ENCODE measurements around the gene MRPS7. TPM values are rescaled to one million over a fixed set of nuclear protein-coding genes. Genes with fewer than 3 reads are reported as not detected.

MRPS7 gene
- total RNA-seq, 1 donor from 2014 or later = 83.5 TPM

DNA sequence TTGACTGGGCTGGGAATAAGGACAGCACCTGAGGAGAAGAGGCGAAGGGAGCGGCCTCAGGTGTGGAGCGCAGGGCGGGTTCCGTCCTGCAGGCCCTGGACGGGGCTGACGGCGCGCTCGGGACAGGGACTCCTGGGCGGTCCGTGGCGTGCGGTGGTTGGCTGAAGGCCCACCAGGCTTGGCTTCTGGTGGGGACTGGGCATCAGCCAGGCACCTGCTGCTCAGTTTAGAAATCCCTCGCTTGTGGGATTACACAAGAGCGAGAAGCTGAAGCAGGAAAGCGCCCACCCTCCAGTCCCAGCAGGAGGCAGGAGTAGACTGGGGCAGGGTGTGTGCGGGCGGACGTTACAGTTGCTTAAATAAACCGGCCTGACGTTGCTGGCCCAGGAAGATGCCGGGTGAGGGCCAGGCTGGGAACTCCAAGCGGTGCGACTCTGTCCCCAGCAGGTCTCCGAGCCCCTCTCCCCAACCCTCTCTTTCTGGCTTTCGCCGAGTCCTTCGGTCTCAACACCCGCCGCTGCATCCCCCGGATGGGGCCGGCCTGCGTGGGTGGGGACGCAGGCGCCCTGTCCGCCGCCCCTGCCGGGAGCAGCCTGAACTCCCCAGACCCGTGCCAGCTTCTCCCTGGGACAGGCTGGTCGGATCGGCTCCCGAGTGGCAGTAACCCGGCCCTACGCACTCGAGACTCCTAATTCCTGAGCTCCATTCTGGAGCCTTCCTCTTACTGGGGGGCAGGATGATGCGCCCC is 8.7 kb downstream of the MRPS7 start:
- FAIRE-seq (no peak), DNase-seq (ENCODE audit: low read depth) (peak; percentile 71)
- TF ChIP-seq, protein P1, sequence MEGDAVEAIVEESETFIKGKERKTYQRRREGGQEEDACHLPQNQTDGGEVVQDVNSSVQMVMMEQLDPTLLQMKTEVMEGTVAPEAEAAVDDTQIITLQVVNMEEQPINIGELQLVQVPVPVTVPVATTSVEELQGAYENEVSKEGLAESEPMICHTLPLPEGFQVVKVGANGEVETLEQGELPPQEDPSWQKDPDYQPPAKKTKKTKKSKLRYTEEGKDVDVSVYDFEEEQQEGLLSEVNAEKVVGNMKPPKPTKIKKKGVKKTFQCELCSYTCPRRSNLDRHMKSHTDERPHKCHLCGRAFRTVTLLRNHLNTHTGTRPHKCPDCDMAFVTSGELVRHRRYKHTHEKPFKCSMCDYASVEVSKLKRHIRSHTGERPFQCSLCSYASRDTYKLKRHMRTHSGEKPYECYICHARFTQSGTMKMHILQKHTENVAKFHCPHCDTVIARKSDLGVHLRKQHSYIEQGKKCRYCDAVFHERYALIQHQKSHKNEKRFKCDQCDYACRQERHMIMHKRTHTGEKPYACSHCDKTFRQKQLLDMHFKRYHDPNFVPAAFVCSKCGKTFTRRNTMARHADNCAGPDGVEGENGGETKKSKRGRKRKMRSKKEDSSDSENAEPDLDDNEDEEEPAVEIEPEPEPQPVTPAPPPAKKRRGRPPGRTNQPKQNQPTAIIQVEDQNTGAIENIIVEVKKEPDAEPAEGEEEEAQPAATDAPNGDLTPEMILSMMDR (IDR thresholded peaks at IDR 0.05; ENCODE audit: insufficient read depth, low read length, severe bottlenecking) = peak; percentile 66
- Histone ChIP-seq H3K4me3 (ENCODE audit: low read depth, low read length) (peak overlapping the region; percentile 83), H3K27me3 (ENCODE audit: control insufficient read depth, insufficient read depth, low read length) (no peaks in the 10 kb centered on the region), H3K36me3 (ENCODE audit: control insufficient read depth, insufficient read depth, low read length) (peaks cover 19% of the 10 kb centered on the region)

DNA sequence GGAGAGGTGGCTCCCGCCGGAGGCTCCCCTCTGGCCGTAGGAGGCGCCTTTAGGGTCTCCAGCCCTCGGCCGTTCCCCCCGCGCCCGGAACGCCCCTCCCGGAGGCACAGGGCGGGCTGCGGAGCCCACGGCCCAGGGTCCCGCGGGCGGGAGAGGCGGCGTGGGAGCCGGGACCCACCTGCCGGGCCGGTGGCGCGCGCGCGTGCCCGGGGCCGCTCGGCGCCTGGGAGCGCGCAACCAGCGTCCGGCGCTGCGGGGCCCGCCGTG is 9.2 kb downstream of the MRPS7 start, which contains the start of gene MIF4GD:
Gene MIF4GD (minus strand): TSS at position 266 of the 267 bp plus-strand sequence. CDS start 1,036 bp downstream, outside the sequence.
- Histone ChIP-seq H3K27me3 (ENCODE audit: control insufficient read depth, insufficient read depth, low read length) (no peaks in the 10 kb centered on the region), H3K4me3 (ENCODE audit: low read depth, low read length) (peak within 1 kb of the TSS; percentile 88), H3K36me3 (ENCODE audit: control insufficient read depth, insufficient read depth, low read length) (peaks cover 15% of the 10 kb centered on the region)
- TF ChIP-seq, protein P1 (IDR thresholded peaks at IDR 0.05; ENCODE audit: insufficient read depth, low read length, severe bottlenecking) = no peak
- DNase-seq (ENCODE audit: low read depth) (no peak), FAIRE-seq (no peak)

DNA sequence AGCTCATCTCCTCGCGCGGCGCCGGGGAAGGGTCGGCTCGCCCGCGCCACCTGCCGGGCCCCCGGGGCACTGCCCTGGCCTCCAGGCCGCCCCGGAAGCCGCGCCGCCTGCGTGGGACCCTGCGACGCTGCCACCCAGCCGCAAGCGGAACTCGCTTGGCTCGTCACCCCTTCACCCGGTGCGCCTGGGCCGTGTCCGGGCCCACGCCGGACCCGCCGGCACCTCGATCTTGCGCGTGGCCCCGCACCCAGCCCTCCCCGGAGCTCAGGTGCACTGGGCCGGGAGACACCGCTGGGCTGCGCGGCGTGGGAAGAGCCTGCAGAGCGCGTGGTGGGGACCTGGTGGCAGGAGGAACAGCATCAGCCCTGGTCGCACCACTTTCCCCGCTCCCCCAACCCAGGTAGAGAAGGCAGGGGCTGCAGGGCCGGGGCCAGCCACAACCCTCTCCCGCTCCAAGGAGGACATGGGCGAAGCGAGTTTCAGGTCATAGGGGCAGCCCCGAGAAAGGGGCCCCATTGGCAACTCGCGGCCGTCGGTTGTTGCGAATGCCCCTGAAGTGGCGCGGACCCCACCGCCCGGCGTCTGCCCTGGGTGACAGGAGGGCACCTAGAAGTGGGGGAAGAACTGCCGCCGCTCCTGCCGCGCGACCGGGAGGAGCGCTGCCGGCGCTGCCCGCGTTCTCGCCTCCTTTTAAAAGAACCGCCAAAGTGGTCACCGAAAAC is 9.7 kb downstream of the MRPS7 start:
- FAIRE-seq (no peak), DNase-seq (ENCODE audit: low read depth) (peak; percentile 29)
- Histone ChIP-seq H3K36me3 (ENCODE audit: control insufficient read depth, insufficient read depth, low read length) (peaks cover 12% of the 10 kb centered on the region), H3K27me3 (ENCODE audit: control insufficient read depth, insufficient read depth, low read length) (no peaks in the 10 kb centered on the region), H3K4me3 (ENCODE audit: low read depth, low read length) (peak overlapping the region; percentile 88)
- TF ChIP-seq, protein P1 (IDR thresholded peaks at IDR 0.05; ENCODE audit: insufficient read depth, low read length, severe bottlenecking) = peak; percentile 50

DNA sequence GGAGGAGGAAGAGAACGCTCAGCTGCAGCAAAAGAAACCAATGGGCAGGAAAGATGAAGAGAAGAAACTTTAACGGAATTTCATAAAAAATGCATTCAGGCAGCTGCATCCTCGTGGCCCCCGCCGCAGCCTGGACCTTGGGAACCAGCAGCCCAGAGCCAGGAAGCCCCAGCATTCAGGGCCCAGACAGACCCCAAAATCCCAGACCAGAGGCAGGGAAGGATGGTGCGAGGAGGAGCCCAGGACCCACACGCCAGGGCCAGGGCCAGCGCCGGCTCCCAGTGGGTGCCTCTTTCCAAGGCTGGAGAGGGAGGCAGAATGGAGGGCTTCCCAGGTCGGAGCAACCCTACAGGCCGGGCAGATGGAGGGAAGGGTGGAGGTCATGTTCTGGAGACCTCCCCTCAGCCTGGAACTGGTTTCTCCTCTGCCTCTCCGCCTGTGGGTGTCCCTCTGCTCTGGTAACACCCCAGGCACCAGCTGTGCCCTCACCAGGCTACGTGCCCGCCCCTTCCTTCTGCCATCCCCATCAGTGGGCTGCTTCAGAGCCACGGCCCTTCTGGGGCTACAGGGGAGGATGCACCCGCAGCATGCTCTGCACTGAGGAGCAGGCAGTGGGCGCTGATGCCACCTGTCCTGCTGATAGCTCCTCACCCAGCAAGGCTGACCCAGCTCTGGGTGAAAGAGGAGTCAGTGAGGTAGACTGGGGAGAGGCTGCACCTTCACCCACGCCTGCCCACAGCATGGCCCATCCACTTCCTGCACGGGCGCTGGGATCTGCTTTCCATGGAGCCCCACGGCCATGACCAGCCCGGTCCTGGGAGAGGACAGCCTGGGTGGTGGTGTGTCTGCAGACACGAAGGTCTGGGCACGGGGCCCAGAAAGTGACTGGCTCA is 10.5 kb downstream of the MRPS7 start:
- DNase-seq (ENCODE audit: low read depth) (no peak), FAIRE-seq (no peak)
- H3K4me3 ChIP-seq (ENCODE audit: low read depth, low read length) = peak overlapping the region; percentile 88
- peaks cover 7% of the 10 kb centered on the region for H3K36me3 ChIP-seq (ENCODE audit: control insufficient read depth, insufficient read depth, low read length)
- no peaks in the 10 kb centered on the region for H3K27me3 ChIP-seq (ENCODE audit: control insufficient read depth, insufficient read depth, low read length)
- TF ChIP-seq, protein P1 (IDR thresholded peaks at IDR 0.05; ENCODE audit: insufficient read depth, low read length, severe bottlenecking) = no peak

DNA sequence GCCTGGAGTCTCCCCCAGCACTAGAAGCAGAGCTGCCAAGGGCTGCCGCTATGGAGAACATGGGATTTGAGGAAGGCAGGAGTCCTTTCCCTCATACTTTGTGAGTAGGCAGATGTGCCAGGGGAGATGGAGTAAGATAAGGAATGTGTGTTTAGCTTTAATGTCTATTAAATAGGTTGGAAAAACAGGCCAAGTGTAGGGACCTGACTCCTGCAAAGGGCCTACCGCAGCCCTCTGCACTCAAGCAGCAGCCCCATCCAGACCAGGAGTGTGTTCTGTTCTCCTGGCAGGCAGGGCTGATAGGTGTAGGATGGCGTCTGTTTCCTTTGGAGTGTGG is 11.1 kb downstream of the MRPS7 start:
- FAIRE-seq (no peak), DNase-seq (ENCODE audit: low read depth) (no peak)
- Histone ChIP-seq H3K27me3 (ENCODE audit: control insufficient read depth, insufficient read depth, low read length) (no peaks in the 10 kb centered on the region), H3K4me3 (ENCODE audit: low read depth, low read length) (no peak overlapping the region), H3K36me3 (ENCODE audit: control insufficient read depth, insufficient read depth, low read length) (peaks cover 7% of the 10 kb centered on the region)
- TF ChIP-seq, protein P1 (IDR thresholded peaks at IDR 0.05; ENCODE audit: insufficient read depth, low read length, severe bottlenecking) = no peak
